Colonic mucosa (tissue), 4 donors: Measurements from ENCODE around the gene NIN. TPM values are rescaled to one million over a fixed set of nuclear protein-coding genes. Genes with fewer than 3 reads are reported as not detected.

Source experiments
- DNase-seq: peaks from one replicate; pipeline ENCODE4 v3.0.0-alpha.2; 2020
- H3K27ac ChIP-seq: fragments of 200-600 bp; one replicate; pipeline ENCODE4 v1.8.0; 2021
- H3K27me3 ChIP-seq: fragments of 200-600 bp; one replicate; pipeline ENCODE4 v1.8.0; 2021
- H3K36me3 ChIP-seq: fragments of 200-600 bp; one replicate; pipeline ENCODE4 v1.8.0; 2021
- H3K4me1 ChIP-seq: fragments of 200-600 bp; one replicate; pipeline ENCODE4 v1.8.0; 2021; ENCODE audit warnings: mild to moderate bottlenecking
- H3K4me3 ChIP-seq: fragments of 200-600 bp; one replicate; pipeline ENCODE4 v1.8.0; 2021
- H3K9ac ChIP-seq, 2 donors: one replicate each; pipeline ENCODE4 v1.7.0; 2013; ENCODE audit warnings: control low read depth in 2 of 2, low read depth in 2 of 2, low read length in 2 of 2
- H3K9me3 ChIP-seq: fragments of 200-600 bp; one replicate; pipeline ENCODE4 v1.8.0; 2021
- CTCF ChIP-seq: fragments of 200-600 bp; IDR thresholded peaks from one replicate; pipeline ENCODE4 v1.8.0; 2022; ENCODE audit warnings: antibody characterized with exemption, mild to moderate bottlenecking
- intact Hi-C: fragments of 100-400 bp; cut with DNase I; formaldehyde crosslinking; loops from one replicate; pipeline ENCODE4 v1.14.1; 2022
- total RNA-seq, 2 donors: library from RNA; stranded (reverse); fragmentation: NEBNext Ultra II Directional in 1 of 2; extraction: Animal tissue kit (Norgen Biotek cat#: 25700) in 1 of 2; gene quantifications; one replicate each; pipeline ENCODE4 v1.2.1, GENCODE V29; 2021
- donor health status: healthy.
- donor health status: DM: no; HTN: no; CAD: no.
- donor health status: DM: no; HTN: no; CAD: no.

NIN gene
- total RNA-seq, 2 donors from 2014 or later: 13.7 to 19.8 TPM

- Histone ChIP-seq H3K27me3 (no peaks in the 10 kb centered on the region), H3K9ac (no peak overlapping the region), H3K27ac (no peak overlapping the region), H3K36me3 (no peaks in the 10 kb centered on the region), H3K4me3 (no peak overlapping the region), H3K4me1 (no peaks in the 10 kb centered on the region), H3K9me3 (no peaks in the 10 kb centered on the region)
- intact Hi-C loops: no loop called here
- DNase-seq: no peak
- TF ChIP-seq CTCF: no peak
These were observed 86.7 kb downstream of the NIN start for GRCh38 chr14:50744231-50744630.

GRCh38 chr14:50741567-50741966, 89.4 kb downstream of the NIN start:
- Histone ChIP-seq H3K9me3 (no peaks in the 10 kb centered on the region), H3K9ac (no peak overlapping the region), H3K4me1 (no peaks in the 10 kb centered on the region), H3K4me3 (no peak overlapping the region), H3K27me3 (no peaks in the 10 kb centered on the region), H3K36me3 (no peaks in the 10 kb centered on the region), H3K27ac (no peak overlapping the region)
- intact Hi-C loops: no loop called here
- no peak for TF ChIP-seq CTCF
- no peak for DNase-seq

- Histone ChIP-seq H3K27ac (no peak overlapping the region), H3K4me1 (no peaks in the 10 kb centered on the region), H3K9me3 (no peaks in the 10 kb centered on the region), H3K4me3 (no peak overlapping the region), H3K9ac (no peak overlapping the region), H3K36me3 (no peaks in the 10 kb centered on the region), H3K27me3 (no peaks in the 10 kb centered on the region)
- intact Hi-C loops: no loop called here
- no peak for TF ChIP-seq CTCF
- DNase-seq: no peak
These were observed 90.1 kb downstream of the NIN start for GRCh38 chr14:50740856-50741255.

- intact Hi-C loops: no loop called here
- no peak for DNase-seq
- H3K9me3 ChIP-seq: no peaks in the 10 kb centered on the region
- H3K27me3 ChIP-seq: no peaks in the 10 kb centered on the region
- H3K4me1 ChIP-seq: no peaks in the 10 kb centered on the region
- H3K27ac ChIP-seq: no peak overlapping the region
- no peak overlapping the region for H3K4me3 ChIP-seq
- no peak for TF ChIP-seq CTCF
- H3K36me3 ChIP-seq: no peaks in the 10 kb centered on the region
- H3K9ac ChIP-seq: no peak overlapping the region
These were observed 91.8 kb downstream of the NIN start for GRCh38 chr14:50739186-50739585.

- no peaks in the 10 kb centered on the region for H3K4me1 ChIP-seq
- H3K4me3 ChIP-seq: no peak overlapping the region
- H3K27ac ChIP-seq: no peak overlapping the region
- H3K36me3 ChIP-seq: no peaks in the 10 kb centered on the region
- no peaks in the 10 kb centered on the region for H3K9me3 ChIP-seq
- DNase-seq: no peak
- intact Hi-C loops: no loop called here
- TF ChIP-seq CTCF: no peak
- no peaks in the 10 kb centered on the region for H3K27me3 ChIP-seq
- no peak overlapping the region for H3K9ac ChIP-seq
These were observed 94.0 kb downstream of the NIN start for GRCh38 chr14:50736932-50737419.
